Measurements from ENCODE around the gene DDX11.

DNA sequence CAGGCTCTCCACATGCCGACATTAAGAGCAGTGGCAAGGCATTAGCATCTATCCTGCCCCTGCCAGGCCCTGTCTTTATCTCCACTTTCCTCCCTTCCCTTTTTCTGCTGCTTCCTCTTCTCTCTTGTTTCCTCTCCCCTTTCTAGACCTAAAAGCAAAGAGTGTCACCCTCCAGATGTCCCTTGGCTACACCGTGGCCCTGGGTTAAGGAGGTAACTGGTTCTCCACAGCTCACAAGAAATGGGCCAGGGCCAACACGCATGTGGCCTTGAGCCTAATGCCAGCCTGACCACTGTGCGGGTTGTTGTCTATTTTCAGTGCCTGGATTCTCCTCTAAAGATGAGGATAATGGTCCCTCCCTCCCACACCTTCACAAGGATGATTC, 41.7 kb upstream of the DDX11 start:
- TF ChIP-seq POLR2AphosphoS5 (IDR thresholded peaks at IDR 0.05; ENCODE audit: low read depth, low read length), result no peak
- TF ChIP-seq TAF1 (IDR thresholded peaks at IDR 0.05; ENCODE audit: low read depth, low read length), result no peak
- TF ChIP-seq POLR2A (IDR thresholded peaks at IDR 0.05; ENCODE audit: low read depth, low read length), result no peak
- TF ChIP-seq SPI1 (IDR thresholded peaks at IDR 0.05; ENCODE audit: low read depth, low read length), result no peak
